ENCODE results near the gene CRY1.

DNA sequence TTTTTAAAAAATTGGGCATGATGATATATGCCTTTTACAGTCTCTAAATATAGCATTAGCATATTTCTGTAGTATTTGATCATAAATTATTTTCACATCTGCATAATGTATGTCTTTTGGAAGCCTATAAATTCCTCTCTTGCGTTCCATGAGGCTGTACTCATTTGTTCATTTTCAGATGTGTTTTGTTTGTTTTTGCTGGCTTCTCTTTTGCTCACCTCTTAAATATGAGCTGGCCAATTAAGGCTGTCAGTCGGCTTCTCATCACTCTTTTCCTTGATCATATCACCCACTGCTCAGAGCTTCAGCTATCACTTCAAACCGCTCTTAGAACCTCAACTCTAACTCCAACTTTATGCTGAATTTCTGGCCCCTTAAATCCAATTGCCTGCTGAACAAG is 131.1 kb downstream of the CRY1 start:
- TF ChIP-seq POLR2A (IDR thresholded peaks at IDR 0.05): no peak
- TF ChIP-seq, protein P1, sequence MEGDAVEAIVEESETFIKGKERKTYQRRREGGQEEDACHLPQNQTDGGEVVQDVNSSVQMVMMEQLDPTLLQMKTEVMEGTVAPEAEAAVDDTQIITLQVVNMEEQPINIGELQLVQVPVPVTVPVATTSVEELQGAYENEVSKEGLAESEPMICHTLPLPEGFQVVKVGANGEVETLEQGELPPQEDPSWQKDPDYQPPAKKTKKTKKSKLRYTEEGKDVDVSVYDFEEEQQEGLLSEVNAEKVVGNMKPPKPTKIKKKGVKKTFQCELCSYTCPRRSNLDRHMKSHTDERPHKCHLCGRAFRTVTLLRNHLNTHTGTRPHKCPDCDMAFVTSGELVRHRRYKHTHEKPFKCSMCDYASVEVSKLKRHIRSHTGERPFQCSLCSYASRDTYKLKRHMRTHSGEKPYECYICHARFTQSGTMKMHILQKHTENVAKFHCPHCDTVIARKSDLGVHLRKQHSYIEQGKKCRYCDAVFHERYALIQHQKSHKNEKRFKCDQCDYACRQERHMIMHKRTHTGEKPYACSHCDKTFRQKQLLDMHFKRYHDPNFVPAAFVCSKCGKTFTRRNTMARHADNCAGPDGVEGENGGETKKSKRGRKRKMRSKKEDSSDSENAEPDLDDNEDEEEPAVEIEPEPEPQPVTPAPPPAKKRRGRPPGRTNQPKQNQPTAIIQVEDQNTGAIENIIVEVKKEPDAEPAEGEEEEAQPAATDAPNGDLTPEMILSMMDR (IDR thresholded peaks at IDR 0.05): no peak
